Neuron (in vitro differentiated cells): Measurements from ENCODE around the gene SCLT1.

Source experiments
- H2AFZ ChIP-seq: one replicate; pipeline ENCODE4 v1.6.1; 2013; ENCODE audit warnings: low read depth, mild to moderate bottlenecking, inconsistent platforms, low read length, moderate library complexity
- H3K27me3 ChIP-seq: one replicate; pipeline ENCODE4 v1.6.1; 2013; ENCODE audit warnings: low read length; ENCODE audit not compliant: insufficient read depth
- H3K36me3 ChIP-seq: one replicate; pipeline ENCODE4 v1.6.1; 2013; ENCODE audit warnings: low read length; ENCODE audit not compliant: insufficient read depth
- H3K4me1 ChIP-seq: one replicate; pipeline ENCODE4 v1.6.1; 2013; ENCODE audit warnings: low read length; ENCODE audit not compliant: insufficient read depth
- H3K4me3 ChIP-seq: 2 replicates; pipeline ENCODE4 v1.5.1; 2013; ENCODE audit warnings: mild to moderate bottlenecking, low read length, moderate library complexity
- H3K9me3 ChIP-seq: one replicate; pipeline ENCODE4 v1.6.1; 2013; ENCODE audit warnings: low read length

SCLT1 gene

GRCh38 chr4:128856246-128856645 lies 237.1 kb downstream of the SCLT1 start:
- H3K36me3 ChIP-seq = peaks cover 92% of the 10 kb centered on the region

GRCh38 chr4:128855621-128856020 lies 237.7 kb downstream of the SCLT1 start:
- Histone ChIP-seq H2AFZ (no peak overlapping the region), H3K9me3 (no peaks in the 10 kb centered on the region), H3K4me1 (no peaks in the 10 kb centered on the region), H3K4me3 (no peak overlapping the region), H3K36me3 (peaks cover 91% of the 10 kb centered on the region), H3K27me3 (no peaks in the 10 kb centered on the region)

More at GRCh38 chr4:128856246-128856645, 237.1 kb downstream of the SCLT1 start:
- Histone ChIP-seq H3K4me1 (no peaks in the 10 kb centered on the region), H2AFZ (no peak overlapping the region), H3K9me3 (no peaks in the 10 kb centered on the region), H3K4me3 (no peak overlapping the region), H3K27me3 (no peaks in the 10 kb centered on the region)

GRCh38 chr4:128854433-128854832 lies 238.9 kb downstream of the SCLT1 start:
- H3K4me3 ChIP-seq = no peak overlapping the region
- H3K9me3 ChIP-seq = no peaks in the 10 kb centered on the region
- no peaks in the 10 kb centered on the region for H3K27me3 ChIP-seq
- no peaks in the 10 kb centered on the region for H3K4me1 ChIP-seq
- no peak overlapping the region for H2AFZ ChIP-seq
- H3K36me3 ChIP-seq = peaks cover 89% of the 10 kb centered on the region

GRCh38 chr4:128853741-128854140 lies 239.6 kb downstream of the SCLT1 start:
- peaks cover 91% of the 10 kb centered on the region for H3K36me3 ChIP-seq
- no peaks in the 10 kb centered on the region for H3K4me1 ChIP-seq
- H3K4me3 ChIP-seq = no peak overlapping the region

GRCh38 chr4:128850252-128850651 lies 243.1 kb downstream of the SCLT1 start:
- H3K4me3 ChIP-seq = no peak overlapping the region
- H3K27me3 ChIP-seq = no peaks in the 10 kb centered on the region
- peaks cover 88% of the 10 kb centered on the region for H3K36me3 ChIP-seq
- H3K9me3 ChIP-seq = no peaks in the 10 kb centered on the region
- no peak overlapping the region for H2AFZ ChIP-seq
- no peaks in the 10 kb centered on the region for H3K4me1 ChIP-seq

More at GRCh38 chr4:128853741-128854140, 239.6 kb downstream of the SCLT1 start:
- Histone ChIP-seq H3K27me3 (no peaks in the 10 kb centered on the region), H3K9me3 (no peaks in the 10 kb centered on the region), H2AFZ (no peak overlapping the region)

GRCh38 chr4:128848461-128848860 lies 244.9 kb downstream of the SCLT1 start:
- no peaks in the 10 kb centered on the region for H3K4me1 ChIP-seq
- no peak overlapping the region for H2AFZ ChIP-seq
- H3K27me3 ChIP-seq = no peaks in the 10 kb centered on the region
- H3K4me3 ChIP-seq = no peak overlapping the region
- peaks cover 88% of the 10 kb centered on the region for H3K36me3 ChIP-seq
- H3K9me3 ChIP-seq = no peaks in the 10 kb centered on the region

DNA sequence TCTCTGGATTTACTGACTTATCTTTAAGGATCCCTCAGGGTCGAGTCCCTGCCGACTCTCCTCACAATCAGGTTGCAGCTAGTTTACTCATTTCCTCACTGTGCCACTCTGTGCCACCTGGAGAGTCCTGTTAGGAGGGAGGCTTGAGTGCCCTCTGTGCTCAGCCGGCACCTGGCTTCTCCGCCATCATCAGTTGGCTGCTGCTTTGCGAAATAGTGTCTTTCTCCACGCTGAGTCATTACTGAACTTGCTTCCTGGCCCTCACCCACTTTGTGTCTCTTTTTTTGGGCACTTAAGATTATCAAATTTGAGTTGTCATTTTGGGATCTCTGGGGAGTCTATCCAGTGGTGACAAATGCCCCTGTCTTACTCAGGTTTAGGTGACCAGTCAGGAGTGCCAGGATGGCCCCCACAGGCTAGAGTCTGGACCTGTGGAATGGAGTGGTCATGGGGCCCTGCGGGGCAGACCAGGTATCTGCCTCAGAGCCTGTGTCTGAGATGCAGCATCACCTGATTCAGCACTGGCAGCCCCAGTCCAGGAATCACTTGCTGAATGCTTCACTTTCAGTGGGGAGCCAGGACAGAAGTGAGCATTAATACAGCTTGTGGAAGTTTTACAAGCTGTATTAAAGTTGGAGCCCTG lies 246.1 kb downstream of the SCLT1 start:
- Histone ChIP-seq H3K9me3 (no peaks in the 10 kb centered on the region), H3K36me3 (peaks cover 86% of the 10 kb centered on the region), H2AFZ (no peak overlapping the region), H3K4me3 (no peak overlapping the region), H3K27me3 (no peaks in the 10 kb centered on the region), H3K4me1 (no peaks in the 10 kb centered on the region)

- peaks cover 80% of the 10 kb centered on the region for H3K36me3 ChIP-seq
- H3K4me3 ChIP-seq = no peak overlapping the region
- no peaks in the 10 kb centered on the region for H3K27me3 ChIP-seq
- no peak overlapping the region for H2AFZ ChIP-seq
- H3K9me3 ChIP-seq = no peaks in the 10 kb centered on the region
- no peaks in the 10 kb centered on the region for H3K4me1 ChIP-seq
Measured at GRCh38 chr4:128846063-128846462, 247.3 kb downstream of the SCLT1 start.

- H3K4me1 ChIP-seq = no peaks in the 10 kb centered on the region
- no peaks in the 10 kb centered on the region for H3K9me3 ChIP-seq
- peaks cover 71% of the 10 kb centered on the region for H3K36me3 ChIP-seq
- no peak overlapping the region for H2AFZ ChIP-seq
- no peaks in the 10 kb centered on the region for H3K27me3 ChIP-seq
- no peak overlapping the region for H3K4me3 ChIP-seq
Measured at GRCh38 chr4:128844931-128845330, 248.4 kb downstream of the SCLT1 start.

- H2AFZ ChIP-seq = no peak overlapping the region
- H3K27me3 ChIP-seq = no peaks in the 10 kb centered on the region
- peaks cover 54% of the 10 kb centered on the region for H3K36me3 ChIP-seq
- no peaks in the 10 kb centered on the region for H3K9me3 ChIP-seq
- H3K4me1 ChIP-seq = no peaks in the 10 kb centered on the region
- H3K4me3 ChIP-seq = no peak overlapping the region
Measured at GRCh38 chr4:128841402-128841801, 251.9 kb downstream of the SCLT1 start.

GRCh38 chr4:128840711-128841318 lies 252.5 kb downstream of the SCLT1 start:
- Histone ChIP-seq H3K4me1 (no peaks in the 10 kb centered on the region), H3K4me3 (no peak overlapping the region), H3K27me3 (no peaks in the 10 kb centered on the region), H3K36me3 (peaks cover 52% of the 10 kb centered on the region), H3K9me3 (no peaks in the 10 kb centered on the region), H2AFZ (no peak overlapping the region)

GRCh38 chr4:128837679-128838078 lies 255.7 kb downstream of the SCLT1 start:
- no peaks in the 10 kb centered on the region for H3K4me1 ChIP-seq
- H3K27me3 ChIP-seq = no peaks in the 10 kb centered on the region
- H3K4me3 ChIP-seq = no peak overlapping the region
- H2AFZ ChIP-seq = no peak overlapping the region
- H3K36me3 ChIP-seq = peaks cover 50% of the 10 kb centered on the region
- no peaks in the 10 kb centered on the region for H3K9me3 ChIP-seq

DNA sequence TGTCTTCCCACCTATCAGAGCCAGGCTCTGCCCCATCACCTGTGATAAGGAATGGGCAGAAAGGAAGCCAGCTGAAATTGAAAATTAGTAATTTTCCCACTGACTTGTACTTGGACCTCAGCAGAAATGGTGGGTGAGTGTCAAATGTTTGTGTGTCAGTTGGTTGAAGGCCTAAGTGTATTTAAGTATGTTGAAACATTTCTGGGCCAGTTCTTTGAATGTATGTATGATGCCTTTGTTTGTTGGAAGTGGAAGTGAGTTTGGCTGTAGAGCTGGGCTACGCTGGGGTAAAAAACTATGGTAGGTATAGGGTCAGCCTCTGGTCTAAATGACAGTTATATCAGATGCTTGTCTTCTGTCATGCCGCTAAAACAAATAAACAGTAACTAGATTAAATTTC lies 256.1 kb downstream of the SCLT1 start:
- Histone ChIP-seq H3K27me3 (no peaks in the 10 kb centered on the region), H3K4me3 (no peak overlapping the region), H3K36me3 (peaks cover 49% of the 10 kb centered on the region), H3K9me3 (no peaks in the 10 kb centered on the region), H2AFZ (no peak overlapping the region), H3K4me1 (no peaks in the 10 kb centered on the region)
